Psoas muscle (tissue), 8 donors: ENCODE measurements around the gene SLC35B4. TPM values are rescaled to one million over a fixed set of nuclear protein-coding genes. Genes with fewer than 3 reads are reported as not detected.
"Not testable (repeated sequence)": the region's sequence is repeated elsewhere in the genome, so short reads cannot be mapped to it uniquely, and the experiment has no call there.

Source experiments
- ATAC-seq, 4 donors: fragments of 200-7000 bp; cut with Tn5 transposase; one replicate each; pipeline ENCODE4 v1.9.1; 2020; ENCODE audit warnings: moderate library complexity in 3 of 4, mild to moderate bottlenecking in 2 of 4
- DNase-seq, 2 donors: peaks; one replicate each; pipeline ENCODE4 v3.0.0-alpha.2; 2020
- H3K27ac ChIP-seq: fragments of 200-600 bp; one replicate; pipeline ENCODE4 v1.8.0; 2022
- H3K27me3 ChIP-seq, 3 donors: fragments of 200-600 bp in 1 of 3; one replicate each; pipeline versions ENCODE4 v1.6.1 to v1.8.0; 2013 to 2022; ENCODE audit warnings: low read length in 2 of 3, mild to moderate bottlenecking in 2 of 3, moderate library complexity in 1 of 3; ENCODE audit not compliant: insufficient read depth in 3 of 3
- H3K36me3 ChIP-seq, 2 donors: fragments of 200-600 bp in 1 of 2; one replicate each; pipeline versions ENCODE4 v1.6.1 to v1.8.0; 2013 to 2022; ENCODE audit warnings: low read depth in 1 of 2, mild to moderate bottlenecking in 1 of 2, moderate library complexity in 1 of 2; ENCODE audit not compliant: insufficient read depth in 1 of 2
- H3K4me1 ChIP-seq: fragments of 200-600 bp; one replicate; pipeline ENCODE4 v1.8.0; 2022
- H3K4me3 ChIP-seq: fragments of 200-600 bp; one replicate; pipeline ENCODE4 v1.8.0; 2022; ENCODE audit warnings: mild to moderate bottlenecking
- H3K9me3 ChIP-seq: fragments of 200-600 bp; one replicate; pipeline ENCODE4 v1.8.0; 2022
- WGBS, 3 donors: extraction: QIAGEN DNeasy Blood & Tissue Kit; methylation state at CpG; one replicate each; pipeline versions ENCODE4 v1.1.6 to v1.1.7; 2013; 5-methylcytosine and 5-hydroxymethylcytosine counted together
- intact Hi-C, 2 donors: fragments of 100-400 bp; cut with DNase I; formaldehyde crosslinking; loops; one replicate each; pipeline versions ENCODE4 v1.11.0 to v1.14.2; 2022
- polyA plus RNA-seq, 3 donors: library from polyadenylated mRNA; stranded (reverse); fragments of 200-250 nt; gene quantifications; one replicate each; pipeline ENCODE4 v1.2.3, GENCODE V29; 2013
- total RNA-seq, 4 donors: library from RNA; stranded (reverse); fragmentation: NEBNext Ultra II Directional in 2 of 4; extraction: Animal tissue kit (Norgen Biotek cat#: 25700) in 2 of 4; gene quantifications; one replicate each; pipeline versions ENCODE4 v1.2.1 to v1.2.4, GENCODE V29; 2021 to 2023
- TF ChIP-seq, protein P1 (sequence below): fragments of 200-600 bp; IDR thresholded peaks from one replicate; pipeline ENCODE4 v1.8.0; 2022; ENCODE audit warnings: antibody characterized with exemption
- donor health status: healthy with polysubstance abuse.
- donor health status: DM: no; HTN: no; CAD: no; lungs with moderate emphysema.
- donor health status: Bipolar disorder and iron deficiency.
- donor health status: healthy.
- donor health status: DM: yes; HTN: yes; CAD: no.
- donor health status: DM: no; HTN: no; CAD: no.
- donor health status: DM: no; HTN: no; CAD: no.
- donor health status: DM: yes; HTN: yes; CAD: no.

The SLC35B4 gene
- total and polyA plus RNA-seq, 7 donors: 2.1 to 6.8 (median 4.0) TPM

DNA sequence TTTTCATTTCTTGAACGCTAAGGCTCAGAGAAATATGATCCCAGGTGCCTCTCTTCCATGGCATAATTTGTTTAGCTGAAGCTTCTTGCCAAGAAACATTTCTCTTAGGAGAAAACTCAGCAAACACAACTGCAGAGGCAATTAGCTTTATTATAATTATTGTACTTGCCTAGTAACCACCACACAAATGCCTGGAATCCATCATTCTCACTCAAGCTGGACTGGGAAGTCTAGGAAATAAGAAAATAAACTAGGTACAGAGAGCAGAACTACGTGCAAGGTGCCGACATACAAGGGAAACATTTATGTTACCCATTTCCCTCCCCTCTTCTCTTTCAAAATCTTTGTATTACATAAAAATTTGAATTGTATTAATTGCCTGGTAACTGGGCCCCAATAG, 15.1 kb downstream of the SLC35B4 start:
- Histone ChIP-seq H3K4me3 (no peak overlapping the region), H3K4me1 (no peaks in the 10 kb centered on the region), H3K36me3 (peaks cover 4 to 96% of the 10 kb centered on the region in 2 donors), H3K9me3 (no peaks in the 10 kb centered on the region), H3K27ac (no peak overlapping the region), H3K27me3 (no peaks in the 10 kb centered on the region)
- ATAC-seq: no peak
- TF ChIP-seq, protein P1, sequence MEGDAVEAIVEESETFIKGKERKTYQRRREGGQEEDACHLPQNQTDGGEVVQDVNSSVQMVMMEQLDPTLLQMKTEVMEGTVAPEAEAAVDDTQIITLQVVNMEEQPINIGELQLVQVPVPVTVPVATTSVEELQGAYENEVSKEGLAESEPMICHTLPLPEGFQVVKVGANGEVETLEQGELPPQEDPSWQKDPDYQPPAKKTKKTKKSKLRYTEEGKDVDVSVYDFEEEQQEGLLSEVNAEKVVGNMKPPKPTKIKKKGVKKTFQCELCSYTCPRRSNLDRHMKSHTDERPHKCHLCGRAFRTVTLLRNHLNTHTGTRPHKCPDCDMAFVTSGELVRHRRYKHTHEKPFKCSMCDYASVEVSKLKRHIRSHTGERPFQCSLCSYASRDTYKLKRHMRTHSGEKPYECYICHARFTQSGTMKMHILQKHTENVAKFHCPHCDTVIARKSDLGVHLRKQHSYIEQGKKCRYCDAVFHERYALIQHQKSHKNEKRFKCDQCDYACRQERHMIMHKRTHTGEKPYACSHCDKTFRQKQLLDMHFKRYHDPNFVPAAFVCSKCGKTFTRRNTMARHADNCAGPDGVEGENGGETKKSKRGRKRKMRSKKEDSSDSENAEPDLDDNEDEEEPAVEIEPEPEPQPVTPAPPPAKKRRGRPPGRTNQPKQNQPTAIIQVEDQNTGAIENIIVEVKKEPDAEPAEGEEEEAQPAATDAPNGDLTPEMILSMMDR: no peak
- intact Hi-C loops: no loop called here
- 78 to 88% (median 80%) methylated on average over 3 of the region's 3 CpGs for WGBS, 3 donors
- no peak for DNase-seq

DNA sequence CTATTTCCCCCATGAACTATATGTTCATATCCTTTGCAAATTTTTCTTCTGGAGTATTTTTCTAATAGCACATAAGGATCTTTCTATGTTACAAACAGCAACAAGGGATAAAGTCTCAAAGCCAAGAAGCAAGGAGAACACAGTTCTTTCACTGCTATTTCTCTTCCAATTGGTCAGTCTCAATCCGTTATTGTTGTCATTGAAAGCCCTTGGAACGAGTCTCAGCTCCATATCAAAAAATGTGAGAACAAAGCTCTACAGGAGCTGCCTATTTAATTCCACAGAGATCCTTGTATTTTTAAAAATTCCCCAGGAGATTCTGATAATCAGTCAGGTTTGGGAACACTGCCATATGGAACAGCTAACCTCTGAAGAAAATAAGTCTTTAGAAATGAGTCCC, 15.7 kb downstream of the SLC35B4 start:
- Histone ChIP-seq H3K9me3 (no peaks in the 10 kb centered on the region), H3K4me1 (no peaks in the 10 kb centered on the region), H3K27me3 (no peaks in the 10 kb centered on the region), H3K4me3 (no peak overlapping the region), H3K27ac (no peak overlapping the region), H3K36me3 (peaks cover 9 to 96% of the 10 kb centered on the region in 2 donors)
- ATAC-seq: no peak
- DNase-seq: no peak
- intact Hi-C loops: no loop called here
- TF ChIP-seq, protein P1: no peak
- WGBS, 3 donors: 84 to 87% (median 86%) methylated on average over 2 of the region's 2 CpGs

- H3K27ac ChIP-seq: no peak overlapping the region
- no peak for DNase-seq
- TF ChIP-seq, protein P1: no peak
Observed at GRCh38 chr7:134298902-134299683, 17.6 kb downstream of the SLC35B4 start.

DNA sequence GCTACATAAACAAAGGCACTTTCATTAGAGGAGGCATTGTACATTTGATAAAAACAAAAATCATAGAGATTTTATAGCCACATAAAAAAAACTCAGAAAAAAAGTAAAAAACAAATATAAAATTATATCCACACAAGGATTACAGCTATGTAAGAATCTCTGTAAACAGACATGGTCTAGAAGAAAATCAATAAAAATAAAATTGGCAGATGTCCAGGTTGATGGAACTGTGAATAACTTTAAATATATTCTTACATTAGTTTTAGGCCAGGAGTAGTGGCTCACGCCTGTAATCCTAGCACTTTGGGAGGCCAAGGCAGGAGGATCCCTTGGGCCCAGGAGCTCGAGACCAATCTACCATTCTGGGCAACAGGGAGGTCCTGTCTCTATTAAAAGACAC, 19.2 kb downstream of the SLC35B4 start:
- ATAC-seq: no peak
- Histone ChIP-seq H3K27me3 (no peaks in the 10 kb centered on the region), H3K4me1 (no peaks in the 10 kb centered on the region), H3K36me3 (peaks cover 16 to 97% of the 10 kb centered on the region in 2 donors), H3K4me3 (no peak overlapping the region), H3K9me3 (no peaks in the 10 kb centered on the region), H3K27ac (no peak overlapping the region)
- no peak for DNase-seq
- 89 to 97% (median 92%) methylated on average over 2 of the region's 2 CpGs for WGBS, 3 donors
- intact Hi-C loops: no loop called here
- TF ChIP-seq, protein P1: no peak

More at GRCh38 chr7:134298902-134299683, 17.6 kb downstream of the SLC35B4 start:
- Histone ChIP-seq H3K4me1 (no peaks in the 10 kb centered on the region), H3K4me3 (no peak overlapping the region), H3K27me3 (no peaks in the 10 kb centered on the region), H3K9me3 (no peaks in the 10 kb centered on the region), H3K36me3 (peaks cover 16 to 96% of the 10 kb centered on the region in 2 donors)
- WGBS, 3 donors: 71 to 75% (median 73%) methylated on average over 10 of the region's 10 CpGs
- intact Hi-C loops: no loop called here
- ATAC-seq: no peak

GRCh38 chr7:134295982-134296381, 20.7 kb downstream of the SLC35B4 start:
- H3K36me3 ChIP-seq: peaks cover 16 to 88% of the 10 kb centered on the region in 2 donors
- H3K4me1 ChIP-seq, H3K27ac ChIP-seq, intact Hi-C loops, H3K27me3 ChIP-seq, H3K4me3 ChIP-seq, H3K9me3 ChIP-seq, ATAC-seq, DNase-seq: not testable (repeated sequence)
- WGBS, 3 donors: 81 to 89% (median 88%) methylated on average over 5 to 7 of the region's 7 CpGs
